GM19043 (cell line): ENCODE data around the gene REPIN1.
A peak's percentile ranks its signal among the peaks of the same experiment; 100 is the strongest.

Experiments
- ATAC-seq: cut with Tn5 transposase; IDR thresholded peaks from one replicate; pipeline ENCODE4 v1.9.1; 2021; ENCODE audit warnings: low read depth; ENCODE audit not compliant: unreplicated experiment

REPIN1 gene

GRCh38 chr7:150359622-150360362 lies 8.8 kb upstream of the REPIN1 start:
- no peak for ATAC-seq

- ATAC-seq, result no peak
These were observed 8.1 kb upstream of the REPIN1 start for GRCh38 chr7:150360363-150361058.

GRCh38 chr7:150361402-150361801 lies 7.2 kb upstream of the REPIN1 start:
- ATAC-seq, result no peak

GRCh38 chr7:150361807-150362621 lies 6.6 kb upstream of the REPIN1 start:
- ATAC-seq, result no peak

- ATAC-seq, result no peak
These were observed 5.3 kb upstream of the REPIN1 start for GRCh38 chr7:150363370-150363769.

GRCh38 chr7:150363872-150364271 lies 4.8 kb upstream of the REPIN1 start:
- ATAC-seq, result peak; percentile 32

GRCh38 chr7:150365194-150365593 lies 3.4 kb upstream of the REPIN1 start:
- ATAC-seq, result no peak

GRCh38 chr7:150365673-150366398 lies 2.8 kb upstream of the REPIN1 start:
- ATAC-seq, result no peak

- ATAC-seq, result no peak
These were observed 936 bp upstream of the REPIN1 start for GRCh38 chr7:150367677-150368095.

- ATAC-seq, result peak; percentile 38
These were observed 494 bp downstream of the REPIN1 start for GRCh38 chr7:150368884-150369747.

- no peak for ATAC-seq
These were observed 1.3 kb downstream of the REPIN1 start for GRCh38 chr7:150369748-150370501.

- no peak for ATAC-seq
These were observed 2.0 kb downstream of the REPIN1 start for GRCh38 chr7:150370612-150371071.

- ATAC-seq, result no peak
These were observed 2.7 kb downstream of the REPIN1 start for GRCh38 chr7:150371131-150371995.

GRCh38 chr7:150371996-150372270 lies 3.3 kb downstream of the REPIN1 start:
- ATAC-seq, result no peak

- ATAC-seq, result no peak
These were observed 3.8 kb downstream of the REPIN1 start for GRCh38 chr7:150372271-150373048.

GRCh38 chr7:150373049-150373801 lies 4.6 kb downstream of the REPIN1 start:
- no peak for ATAC-seq

- ATAC-seq, result no peak
These were observed 5.4 kb downstream of the REPIN1 start for GRCh38 chr7:150374026-150374425.
